Neuronal stem cell (in vitro differentiated cells): ENCODE data around the gene UBXN4. TPM values are rescaled to one million over a fixed set of nuclear protein-coding genes. Genes with fewer than 3 reads are reported as not detected.

Experiments used
- DNase-seq: peaks from one replicate; pipeline ENCODE4 v3.0.0-alpha.2; 2013; ENCODE audit warnings: low spot score
- H2AFZ ChIP-seq: one replicate; pipeline ENCODE4 v1.6.1; 2013; ENCODE audit warnings: mild to moderate bottlenecking, low read length, inconsistent platforms
- H2AK5ac ChIP-seq: 2 replicates; pipeline ENCODE4 v1.6.1; 2013; ENCODE audit warnings: low read depth, mild to moderate bottlenecking, inconsistent platforms, low read length, moderate library complexity, mixed read lengths
- H2BK120ac ChIP-seq: 2 replicates; pipeline ENCODE4 v1.6.1; 2013; ENCODE audit warnings: low read depth, mild to moderate bottlenecking, inconsistent platforms, low read length, moderate library complexity, mixed read lengths
- H2BK12ac ChIP-seq: one replicate; pipeline ENCODE4 v1.6.1; 2013; ENCODE audit warnings: low read length, inconsistent platforms
- H2BK15ac ChIP-seq: 2 replicates; pipeline ENCODE4 v1.6.1; 2013; ENCODE audit warnings: mild to moderate bottlenecking, low read length, inconsistent platforms, mixed read lengths
- H2BK5ac ChIP-seq: one replicate; pipeline ENCODE4 v1.6.1; 2013; ENCODE audit warnings: inconsistent platforms, mild to moderate bottlenecking, low read length, moderate library complexity
- H3K14ac ChIP-seq: one replicate; pipeline ENCODE4 v1.6.1; 2013; ENCODE audit warnings: low read length, inconsistent platforms
- H3K18ac ChIP-seq: 2 replicates; pipeline ENCODE4 v1.6.1; 2013; ENCODE audit warnings: low read length, inconsistent platforms
- H3K23ac ChIP-seq: 2 replicates; pipeline ENCODE4 v1.6.1; 2013; ENCODE audit warnings: low read depth, mild to moderate bottlenecking, mixed read lengths, low read length, inconsistent platforms; ENCODE audit not compliant: poor library complexity
- H3K27ac ChIP-seq: replicated peaks from 3 replicates; pipeline ENCODE4 v1.5.1; 2013; ENCODE audit warnings: low read length, inconsistent platforms
- H3K27me3 ChIP-seq, 3 experiments: 2 replicates each; pipeline ENCODE4 v1.6.1; 2013; ENCODE audit warnings: low read length in 3 of 3, mild to moderate bottlenecking in 2 of 3, inconsistent platforms in 1 of 3, low read depth in 1 of 3, mixed read lengths in 1 of 3, moderate library complexity in 1 of 3; ENCODE audit not compliant: control insufficient read depth in 3 of 3, insufficient read depth in 3 of 3
- H3K36me3 ChIP-seq, 2 donors: replicated peaks in 1 of 2; 2 replicates each; pipeline ENCODE4 v1.6.1; 2013; ENCODE audit warnings: low read length in 2 of 2; ENCODE audit not compliant: control insufficient read depth in 2 of 2, insufficient read depth in 2 of 2
- H3K4ac ChIP-seq: 2 replicates; pipeline ENCODE4 v1.6.1; 2013; ENCODE audit warnings: inconsistent platforms, mild to moderate bottlenecking, low read length, moderate library complexity
- H3K4me1 ChIP-seq, 2 donors: 1 replicate in 1 of 2; 2 replicates in 1 of 2; pipeline ENCODE4 v1.6.1; 2013; ENCODE audit warnings: low read length in 2 of 2, low read depth in 1 of 2; ENCODE audit not compliant: control insufficient read depth in 2 of 2, insufficient read depth in 1 of 2
- H3K4me2 ChIP-seq: one replicate; pipeline ENCODE4 v1.6.1; 2013; ENCODE audit warnings: mild to moderate bottlenecking, low read length, inconsistent platforms; ENCODE audit not compliant: insufficient read depth, poor library complexity, severe bottlenecking
- H3K4me3 ChIP-seq, 2 donors: 2 replicates each; pipeline ENCODE4 v1.5.1; 2013; ENCODE audit warnings: low read length in 2 of 2, mild to moderate bottlenecking in 2 of 2, inconsistent platforms in 1 of 2, moderate library complexity in 1 of 2
- H3K79me1 ChIP-seq: one replicate; pipeline ENCODE4 v1.6.1; 2013; ENCODE audit warnings: low read depth, mild to moderate bottlenecking, inconsistent platforms, low read length, moderate library complexity
- H3K9ac ChIP-seq: one replicate; pipeline ENCODE4 v1.6.1; 2013; ENCODE audit warnings: mild to moderate bottlenecking, low read depth, low read length, inconsistent platforms; ENCODE audit not compliant: poor library complexity
- H3K9me3 ChIP-seq, 2 donors: replicated peaks in 1 of 2; 2 replicates each; pipeline versions ENCODE3 to v1.6.1; 2013; ENCODE audit warnings: low read length in 2 of 2, mild to moderate bottlenecking in 2 of 2, inconsistent platforms in 1 of 2, low read depth in 1 of 2, mixed read lengths in 1 of 2, moderate library complexity in 1 of 2; ENCODE audit not compliant: control insufficient read depth in 2 of 2, insufficient read depth in 1 of 2
- H4K8ac ChIP-seq: one replicate; pipeline ENCODE4 v1.6.1; 2013; ENCODE audit warnings: low read depth, mild to moderate bottlenecking, inconsistent platforms, low read length, moderate library complexity
- H4K91ac ChIP-seq: one replicate; pipeline ENCODE4 v1.6.1; 2013; ENCODE audit warnings: low read length, low read depth, mild to moderate bottlenecking, inconsistent platforms; ENCODE audit not compliant: poor library complexity
- WGBS, 2 donors: extraction: QIAGEN DNeasy Blood & Tissue Kit; methylation state at CpG; one replicate each; pipeline ENCODE4 v1.1.7; 2013; ENCODE audit warnings: missing lambda C conversion rate in 2 of 2, mixed read lengths in 1 of 2; ENCODE audit not compliant: insufficient read length in 2 of 2, insufficient replicate concordance in 1 of 2; ENCODE audit errors: extremely low coverage in 2 of 2; 5-methylcytosine and 5-hydroxymethylcytosine counted together
- small RNA-seq: library from polyadenylated mRNA; stranded (forward); fragments of <200 nt; extraction: miRNeasy Mini kit (QIAGEN cat#:217004); gene quantifications from one replicate; pipeline ENCODE3, GENCODE V24; 2013; ENCODE audit not compliant: insufficient read depth

The UBXN4 gene

DNA sequence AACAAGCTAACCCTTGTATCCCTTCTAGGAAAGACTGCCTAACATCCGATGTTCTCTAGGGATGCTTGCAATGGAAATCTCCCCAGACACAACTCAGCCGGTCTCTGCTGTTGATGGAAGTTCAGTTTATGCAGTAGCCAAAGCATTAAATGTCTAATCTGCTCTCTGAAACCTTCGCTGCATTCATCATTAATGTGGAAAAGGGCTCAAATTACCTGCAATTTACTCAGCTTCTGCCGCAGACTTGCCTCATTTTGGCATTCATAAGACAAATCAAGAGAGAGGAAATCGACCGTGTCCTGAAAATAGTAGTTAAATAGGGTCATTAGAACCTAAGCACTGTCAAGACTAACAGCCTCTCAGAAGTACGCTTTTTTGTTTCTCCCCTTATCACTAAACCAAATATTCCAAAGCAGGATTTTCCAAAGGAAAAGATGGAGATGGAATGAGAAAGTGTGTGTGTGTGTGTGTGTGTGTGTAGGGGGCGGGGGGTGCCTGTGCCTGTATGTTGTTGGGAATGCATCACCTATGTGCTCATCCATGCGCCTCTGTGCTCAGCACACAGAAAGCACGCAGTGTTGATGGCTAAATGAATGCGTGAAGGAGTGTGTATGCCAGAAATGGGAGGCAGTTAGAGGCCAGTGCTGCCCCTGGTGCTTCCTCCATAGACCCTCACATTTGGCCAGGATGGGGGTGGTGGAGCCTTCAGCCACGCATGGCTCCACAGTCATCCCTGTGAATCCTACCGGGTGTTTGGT lies 87.9 kb downstream of the UBXN4 start:
- WGBS, 2 donors, result no CpG with 5 or more reads among the region's 13 CpGs
- Histone ChIP-seq H2BK12ac (no peak overlapping the region), H3K4ac (no peak overlapping the region), H3K4me1 (peaks cover 3% of the 10 kb centered on the region in 2 donors), H3K4me2 (no peak overlapping the region), H3K27ac (no peak overlapping the region), H4K8ac (no peak overlapping the region), H3K18ac (no peak overlapping the region), H3K36me3 (peaks cover 0 to 1% of the 10 kb centered on the region in 2 donors), H3K27me3 (no peaks in the 10 kb centered on the region), H3K79me1 (no peaks in the 10 kb centered on the region), H3K4me3 (no peak overlapping the region), H2AK5ac (no peak overlapping the region), H2BK5ac (no peak overlapping the region), H3K9ac (no peak overlapping the region), H3K14ac (no peak overlapping the region), H2BK120ac (no peak overlapping the region), H2BK15ac (no peak overlapping the region), H2AFZ (no peak overlapping the region), H3K23ac (no peak overlapping the region), H4K91ac (no peak overlapping the region), H3K9me3 (no peaks in the 10 kb centered on the region)
- no peak for DNase-seq

DNA sequence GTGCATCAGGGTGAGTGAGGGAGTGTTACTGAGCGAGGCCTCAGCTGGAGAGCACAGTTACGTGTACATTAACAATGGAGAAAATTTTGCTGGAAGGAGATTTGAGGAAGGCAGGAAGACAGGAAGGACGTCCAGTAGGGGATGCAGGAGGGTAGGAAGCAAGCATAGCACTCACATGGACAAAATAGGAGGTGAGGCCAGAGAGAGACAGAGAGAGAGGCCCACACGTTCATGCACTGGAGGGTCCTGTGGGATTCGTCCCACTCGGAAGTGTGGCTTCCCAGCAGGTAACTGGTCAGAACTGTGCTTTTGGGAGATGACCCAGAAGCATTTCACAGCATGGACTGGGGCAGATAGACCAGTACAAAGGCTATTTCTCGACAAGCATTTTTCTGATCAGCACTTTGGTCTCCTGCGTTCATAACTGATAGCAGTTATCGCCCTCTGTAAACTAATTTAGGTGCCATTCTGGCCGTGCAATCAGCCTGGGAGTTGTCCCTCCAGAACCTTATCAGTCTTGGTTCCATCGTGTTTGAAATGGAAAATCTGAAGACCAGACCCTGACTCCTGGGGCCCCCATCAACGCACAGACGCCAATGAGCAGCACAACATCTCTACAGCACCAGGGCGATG lies 89.6 kb downstream of the UBXN4 start:
- H3K9me3 ChIP-seq, result no peaks in the 10 kb centered on the region
- H2AFZ ChIP-seq, result no peak overlapping the region
- H3K9ac ChIP-seq, result no peak overlapping the region
- no peak overlapping the region for H4K8ac ChIP-seq
- no peaks in the 10 kb centered on the region for H3K27me3 ChIP-seq
- no peak for DNase-seq
- H3K27ac ChIP-seq, result no peak overlapping the region
- no peak overlapping the region for H3K4me2 ChIP-seq
- H3K4ac ChIP-seq, result no peak overlapping the region
- no peak overlapping the region for H3K4me3 ChIP-seq
- H3K14ac ChIP-seq, result no peak overlapping the region
- H4K91ac ChIP-seq, result no peak overlapping the region
- no peak overlapping the region for H2AK5ac ChIP-seq
- no peak overlapping the region for H3K18ac ChIP-seq
- H3K79me1 ChIP-seq, result no peaks in the 10 kb centered on the region
- H2BK120ac ChIP-seq, result no peak overlapping the region
- H2BK15ac ChIP-seq, result no peak overlapping the region
- H3K4me1 ChIP-seq, result peaks cover 2 to 3% of the 10 kb centered on the region in 2 donors
- peaks cover under 1 to 1% of the 10 kb centered on the region in 2 donors for H3K36me3 ChIP-seq
- no CpG with 5 or more reads among the region's 14 CpGs for WGBS, 2 donors
- H2BK12ac ChIP-seq, result no peak overlapping the region
- no peak overlapping the region for H2BK5ac ChIP-seq
- H3K23ac ChIP-seq, result no peak overlapping the region

DNA sequence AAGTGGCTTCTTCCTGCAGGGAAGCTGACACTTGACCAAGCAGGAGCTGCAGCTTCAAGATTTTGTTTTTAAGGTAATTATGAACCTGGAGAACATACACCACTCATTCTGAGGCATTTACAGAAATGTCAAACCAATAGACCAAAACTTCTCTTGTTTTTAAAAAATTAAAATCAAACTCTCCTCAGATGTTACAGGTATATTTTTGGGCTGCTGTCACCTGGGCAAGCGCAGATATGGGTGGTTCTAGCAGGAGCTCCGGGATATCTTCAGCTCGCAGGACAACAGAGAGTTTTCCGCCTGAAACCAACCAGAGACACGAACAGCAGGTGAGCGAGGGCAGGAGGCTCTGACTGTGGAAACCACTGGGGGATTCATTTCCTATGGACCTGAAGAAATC lies 91.2 kb downstream of the UBXN4 start:
- Histone ChIP-seq H3K23ac (no peak overlapping the region), H3K4me1 (no peaks in the 10 kb centered on the region), H3K4me3 (no peak overlapping the region), H2BK15ac (no peak overlapping the region), H3K9ac (no peak overlapping the region), H3K27ac (no peak overlapping the region), H2BK12ac (no peak overlapping the region), H3K79me1 (no peaks in the 10 kb centered on the region), H3K36me3 (peaks cover 0 to 8% of the 10 kb centered on the region in 2 donors), H3K14ac (no peak overlapping the region), H2AK5ac (no peak overlapping the region), H4K91ac (no peak overlapping the region), H3K4me2 (no peak overlapping the region), H4K8ac (no peak overlapping the region), H2BK5ac (no peak overlapping the region), H3K9me3 (no peaks in the 10 kb centered on the region), H2BK120ac (no peak overlapping the region), H2AFZ (no peak overlapping the region), H3K27me3 (no peaks in the 10 kb centered on the region), H3K4ac (no peak overlapping the region), H3K18ac (no peak overlapping the region)
- no peak for DNase-seq
- no CpG with 5 or more reads among the region's 6 CpGs for WGBS, 2 donors

Small RNA genes lying within 50 kb of the gene (small RNA-seq; reads per million reads assigned to genes)
- not detected for gene RF00019
